KMS-11 (cell line): ENCODE data around the gene HMGCS2.

ENCODE experiments used
- H2AFZ ChIP-seq: fragments of 200-600 bp; sonication (generic); 2 replicates; pipeline ENCODE4 v1.6.1; 2016; ENCODE audit warnings: antibody characterized with exemption, mixed run types, low read depth
- H3K27ac ChIP-seq: fragments of 200-600 bp; sonication (generic); 2 replicates; pipeline ENCODE4 v1.6.1; 2016; ENCODE audit warnings: mild to moderate bottlenecking, mixed run types
- H3K27me3 ChIP-seq: fragments of 200-600 bp; sonication (generic); 2 replicates; pipeline ENCODE4 v1.6.1; 2017; ENCODE audit warnings: mild to moderate bottlenecking, low read depth, mixed run types, moderate library complexity; ENCODE audit not compliant: insufficient read depth
- H3K36me3 ChIP-seq: fragments of 200-600 bp; sonication (generic); 2 replicates; pipeline ENCODE4 v1.6.1; 2017; ENCODE audit warnings: mild to moderate bottlenecking, mixed run types; ENCODE audit not compliant: insufficient read depth
- H3K4me1 ChIP-seq: fragments of 200-600 bp; sonication (generic); 2 replicates; pipeline ENCODE4 v1.6.1; 2016; ENCODE audit warnings: mild to moderate bottlenecking, low read depth, mixed run types; ENCODE audit not compliant: poor library complexity, severe bottlenecking
- H3K4me2 ChIP-seq: fragments of 200-600 bp; sonication (generic); 2 replicates; pipeline ENCODE4 v1.7.0; 2016; ENCODE audit warnings: mild to moderate bottlenecking, mixed run types
- H3K4me3 ChIP-seq: fragments of 200-600 bp; sonication (generic); IDR thresholded peaks from 2 replicates; pipeline ENCODE4 v1.6.1; 2017; ENCODE audit warnings: low read depth, low read length, mixed read lengths; ENCODE audit not compliant: insufficient read depth
- H3K79me2 ChIP-seq: fragments of 200-600 bp; sonication (generic); 2 replicates; pipeline ENCODE4 v1.6.1; 2016; ENCODE audit warnings: low read depth, mixed run types; ENCODE audit not compliant: insufficient read depth
- H3K9ac ChIP-seq: fragments of 200-600 bp; sonication (generic); 2 replicates; pipeline ENCODE4 v1.6.1; 2016; ENCODE audit warnings: mild to moderate bottlenecking, mixed run types
- H4K20me1 ChIP-seq: fragments of 200-600 bp; sonication (generic); 2 replicates; pipeline ENCODE4 v1.6.1; 2016; ENCODE audit warnings: mild to moderate bottlenecking, mixed run types; ENCODE audit not compliant: insufficient read depth
- CTCF ChIP-seq: fragments of 200-600 bp; sonication (generic); conservative IDR thresholded peaks from 2 replicates; pipeline ENCODE4 v1.6.1; 2017; ENCODE audit warnings: low read depth, mild to moderate bottlenecking, antibody characterized with exemption, low read length, moderate library complexity, mixed read lengths

The HMGCS2 gene

GRCh38 chr1:119735217-119735616 is 33.5 kb downstream of the HMGCS2 start:
- Histone ChIP-seq H3K4me3 (no peak overlapping the region), H3K9ac (no peak overlapping the region), H4K20me1 (no peaks in the 10 kb centered on the region), H3K27me3 (no peaks in the 10 kb centered on the region), H3K4me1 (no peaks in the 10 kb centered on the region), H3K79me2 (no peaks in the 10 kb centered on the region), H3K4me2 (no peak overlapping the region), H2AFZ (no peak overlapping the region), H3K27ac (no peak overlapping the region), H3K36me3 (no peaks in the 10 kb centered on the region)
- TF ChIP-seq CTCF: no peak

GRCh38 chr1:119733754-119734153 is 35.0 kb downstream of the HMGCS2 start:
- Histone ChIP-seq H3K9ac (no peak overlapping the region), H3K4me2 (no peak overlapping the region), H2AFZ (no peak overlapping the region), H3K27ac (no peak overlapping the region), H3K36me3 (no peaks in the 10 kb centered on the region), H3K79me2 (no peaks in the 10 kb centered on the region), H3K27me3 (no peaks in the 10 kb centered on the region), H3K4me3 (no peak overlapping the region), H4K20me1 (no peaks in the 10 kb centered on the region), H3K4me1 (no peaks in the 10 kb centered on the region)
- no peak for TF ChIP-seq CTCF

- no peaks in the 10 kb centered on the region for H4K20me1 ChIP-seq
- no peak for TF ChIP-seq CTCF
Observed at GRCh38 chr1:119732465-119733168, 36.1 kb downstream of the HMGCS2 start.

GRCh38 chr1:119731741-119732430 is 36.8 kb downstream of the HMGCS2 start:
- no peaks in the 10 kb centered on the region for H3K36me3 ChIP-seq

More at GRCh38 chr1:119732465-119733168, 36.1 kb downstream of the HMGCS2 start:
- H3K36me3 ChIP-seq: no peaks in the 10 kb centered on the region
- no peaks in the 10 kb centered on the region for H3K27me3 ChIP-seq
- no peak overlapping the region for H2AFZ ChIP-seq
- H3K9ac ChIP-seq: no peak overlapping the region
- H3K27ac ChIP-seq: no peak overlapping the region
- no peak overlapping the region for H3K4me3 ChIP-seq
- no peaks in the 10 kb centered on the region for H3K4me1 ChIP-seq
- H3K4me2 ChIP-seq: no peak overlapping the region
- no peaks in the 10 kb centered on the region for H3K79me2 ChIP-seq

More at GRCh38 chr1:119731741-119732430, 36.8 kb downstream of the HMGCS2 start:
- Histone ChIP-seq H3K79me2 (no peaks in the 10 kb centered on the region), H2AFZ (no peak overlapping the region), H4K20me1 (no peaks in the 10 kb centered on the region), H3K27ac (no peak overlapping the region), H3K4me3 (no peak overlapping the region), H3K4me1 (no peaks in the 10 kb centered on the region), H3K4me2 (no peak overlapping the region), H3K9ac (no peak overlapping the region), H3K27me3 (no peaks in the 10 kb centered on the region)
- no peak for TF ChIP-seq CTCF
